Putamen (tissue), 1 donor: ENCODE measurements around the gene CD96.

Experiments used
- DNase-seq: peaks from one replicate; pipeline ENCODE4 v3.0.0-alpha.2; 2016; ENCODE audit warnings: low spot score

The CD96 gene

GRCh38 chr3:111676211-111677006, 134.4 kb downstream of the CD96 start:
- no peak for DNase-seq

- no peak for DNase-seq
Observed at GRCh38 chr3:111677007-111677392, 135.0 kb downstream of the CD96 start.

GRCh38 chr3:111681661-111682426, 139.8 kb downstream of the CD96 start:
- DNase-seq: no peak

DNA sequence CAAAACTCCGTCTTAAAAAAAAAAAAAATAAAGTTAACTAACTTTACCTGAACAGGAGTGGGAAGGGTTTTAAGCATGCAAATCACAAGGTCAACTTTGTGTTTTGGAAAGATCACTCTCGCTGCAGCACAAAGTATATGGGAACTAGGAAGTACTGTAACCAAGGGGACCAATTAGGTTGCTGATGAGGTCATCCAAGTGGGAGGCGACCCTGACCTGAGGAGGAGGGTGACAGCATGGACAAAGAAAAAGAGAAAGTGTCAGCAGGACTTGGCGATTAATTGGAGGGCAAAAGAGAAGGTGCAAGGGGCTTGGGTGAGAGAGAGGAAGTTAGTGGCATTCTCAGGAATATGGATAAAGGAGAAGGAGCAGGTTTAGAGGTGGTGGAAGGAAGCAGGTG, 142.6 kb downstream of the CD96 start:
- no peak for DNase-seq

- no peak for DNase-seq
Observed at GRCh38 chr3:111688190-111688800, 146.3 kb downstream of the CD96 start.

- DNase-seq: no peak
Observed at GRCh38 chr3:111690242-111690641, 148.2 kb downstream of the CD96 start.

- peak; percentile 31 for DNase-seq
Observed at GRCh38 chr3:111691293-111691909, 149.4 kb downstream of the CD96 start.

DNA sequence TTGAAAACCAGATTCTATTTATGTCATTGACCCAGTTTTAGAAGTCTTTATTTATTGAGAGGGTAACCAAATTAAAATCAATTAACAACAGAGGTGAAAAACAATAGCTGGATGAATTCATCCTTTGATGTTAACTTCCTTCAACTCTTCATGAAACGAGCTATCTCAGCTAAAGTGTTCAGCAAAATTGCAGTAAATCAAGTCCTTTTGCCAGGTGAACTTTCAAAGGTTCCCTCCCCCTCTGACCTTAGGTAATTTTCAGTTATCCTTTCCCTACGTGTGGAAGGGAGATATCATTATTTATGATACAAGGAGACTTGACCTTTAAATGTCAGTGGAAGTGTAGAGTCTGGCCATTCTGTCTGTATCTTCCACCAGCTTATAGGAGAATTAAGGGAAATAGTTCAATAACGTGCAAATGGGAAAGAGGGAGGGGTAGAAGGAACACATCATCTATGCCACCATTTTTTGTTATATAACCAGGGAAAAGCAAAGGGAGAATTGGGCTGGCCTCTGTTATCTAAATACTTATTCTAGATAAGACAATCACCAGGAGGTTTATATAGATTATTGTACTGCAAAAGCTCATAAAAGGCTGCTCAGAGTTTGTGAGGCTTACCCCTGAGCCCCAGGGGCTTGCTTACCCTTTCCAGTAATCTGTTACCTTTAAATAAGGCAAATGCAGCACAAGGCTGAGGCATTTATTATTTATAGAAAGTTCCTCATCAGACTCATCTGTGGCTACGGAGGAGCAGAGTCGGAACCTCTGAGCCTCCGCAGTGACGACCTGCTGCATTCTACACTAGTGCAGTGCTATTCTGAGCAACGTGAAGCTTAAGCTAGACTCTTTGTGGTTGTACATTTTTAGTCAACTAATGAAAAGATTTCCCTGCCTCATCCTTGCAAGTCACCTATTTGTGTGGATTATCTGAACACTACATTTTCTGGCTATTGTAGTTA, 150.9 kb downstream of the CD96 start:
- no peak for DNase-seq

GRCh38 chr3:111694471-111694870, 152.5 kb downstream of the CD96 start:
- DNase-seq: no peak

DNA sequence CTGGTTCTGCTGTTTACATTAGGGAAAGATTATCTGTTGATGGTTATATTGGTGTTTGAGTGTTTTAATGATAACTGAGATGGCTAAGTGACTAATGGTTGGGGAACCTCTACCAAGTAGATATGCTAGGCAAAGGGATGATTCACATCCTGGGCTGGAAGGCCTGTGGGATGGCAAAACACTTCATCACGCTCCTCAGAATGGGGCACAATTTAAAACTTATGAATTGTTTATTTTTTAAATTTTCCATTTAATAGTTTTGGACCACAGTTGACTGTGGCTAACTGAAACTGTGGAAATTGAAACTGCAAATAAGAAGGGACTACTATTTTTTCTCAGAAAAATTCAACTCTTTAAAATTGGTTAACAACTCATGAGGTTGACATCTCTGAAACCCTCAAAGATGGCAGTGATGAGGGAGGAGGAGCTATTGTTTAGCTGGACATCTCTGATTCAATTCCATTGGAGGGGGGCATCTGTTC, 153.7 kb downstream of the CD96 start:
- no peak for DNase-seq

DNA sequence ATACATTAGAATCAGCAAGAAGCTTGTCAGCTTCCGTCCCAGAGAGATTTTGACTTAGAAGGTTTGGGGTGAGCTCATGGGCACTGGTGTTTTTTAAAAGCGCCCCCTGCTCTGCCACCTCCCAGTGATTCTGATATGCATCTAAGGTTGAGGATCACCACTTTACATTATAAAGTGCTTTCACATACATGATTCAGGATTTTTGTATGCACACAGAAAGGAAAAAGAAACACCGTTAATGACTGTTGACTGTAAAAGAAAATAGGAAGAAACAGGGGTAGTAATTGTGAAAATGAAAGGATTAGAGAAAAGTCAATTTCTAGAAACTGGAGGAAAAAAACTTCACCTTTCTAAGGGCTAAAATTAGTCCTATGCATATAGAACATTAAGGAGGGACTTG, 158.1 kb downstream of the CD96 start:
- DNase-seq: no peak

DNA sequence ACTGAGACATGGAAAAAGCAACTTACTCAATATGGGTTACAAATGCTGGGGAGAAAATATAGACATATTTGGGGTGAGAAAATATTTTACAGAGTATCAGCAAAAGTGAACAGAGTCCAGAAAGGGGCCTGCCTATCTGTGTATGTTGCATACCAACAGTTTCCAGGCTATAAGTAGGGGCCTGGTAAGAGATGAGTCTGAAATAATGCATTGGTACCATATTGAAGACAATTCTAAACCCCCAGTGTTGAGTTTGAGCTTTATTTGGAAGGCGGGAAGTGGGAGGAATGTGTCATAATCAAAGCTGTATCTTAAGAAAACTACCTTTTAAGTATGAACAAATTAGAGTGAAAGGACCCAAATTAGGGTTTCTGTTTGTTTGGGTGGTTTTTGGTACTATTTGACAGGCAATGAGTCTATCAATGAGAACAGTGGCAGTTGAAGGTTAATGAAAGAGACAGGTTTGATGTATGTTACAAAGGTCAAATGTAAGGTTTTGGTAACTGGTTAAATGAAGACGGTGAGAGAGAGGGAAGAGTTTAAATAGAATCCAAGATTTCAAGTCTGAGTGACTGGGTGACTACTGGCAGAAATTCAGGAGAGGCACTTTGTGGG, 159.4 kb downstream of the CD96 start:
- DNase-seq: no peak
